Nephron (organoid): ENCODE measurements around the gene DUOX2.

ENCODE experiments used
- H3K27ac Mint-ChIP-seq, 3 experiments: 2 replicates each; pipeline ENCODE4 v1.8.0; 2020; ENCODE audit warnings: mixed read lengths in 3 of 3, mild to moderate bottlenecking in 2 of 3, moderate library complexity in 1 of 3
- H3K27me3 Mint-ChIP-seq: 2 replicates; pipeline ENCODE4 v1.8.0; 2021; ENCODE audit warnings: low read depth, mild to moderate bottlenecking, moderate library complexity, mixed read lengths
- H3K36me3 Mint-ChIP-seq: 2 replicates; pipeline ENCODE4 v1.8.0; 2020; ENCODE audit warnings: low read depth, mixed read lengths
- H3K4me1 Mint-ChIP-seq: 2 replicates; pipeline ENCODE4 v1.8.0; 2020; ENCODE audit warnings: mixed read lengths
- H3K4me3 Mint-ChIP-seq, 3 experiments: 2 replicates each; pipeline ENCODE4 v1.8.0; 2020; ENCODE audit warnings: mild to moderate bottlenecking in 3 of 3, mixed read lengths in 3 of 3, moderate library complexity in 2 of 3
- H3K9me3 Mint-ChIP-seq: 2 replicates; pipeline ENCODE4 v1.8.0; 2020; ENCODE audit warnings: mixed read lengths
- TF ChIP-seq, protein P1 (sequence below), 3 experiments: fragments of 200-600 bp; sonication (generic); IDR thresholded peaks; one replicate each; pipeline ENCODE4 v1.5.0; 2021; ENCODE audit warnings: antibody characterized with exemption in 3 of 3; ENCODE audit not compliant: unreplicated experiment in 3 of 3

DUOX2 gene

DNA sequence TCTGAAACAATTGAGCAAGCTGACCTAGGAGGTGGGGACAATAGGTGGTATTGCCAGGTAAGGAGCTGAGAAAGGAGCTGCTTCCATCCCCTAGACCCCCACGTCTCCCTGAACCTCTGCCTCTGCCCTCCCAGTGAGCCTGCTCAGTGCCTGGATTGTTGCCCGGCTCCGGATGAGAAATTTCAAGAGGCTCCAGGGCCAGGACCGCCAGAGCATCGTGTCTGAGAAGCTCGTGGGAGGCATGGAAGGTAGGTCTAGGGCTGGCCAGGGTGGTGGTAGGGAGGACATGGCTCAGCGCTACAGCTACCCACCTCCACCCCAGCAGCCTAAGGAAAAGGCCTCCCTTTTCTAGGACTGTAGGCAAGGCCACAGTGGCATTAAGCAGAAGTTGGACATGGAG lies 29.1 kb upstream of the DUOX2 start:
- TF ChIP-seq, protein P1, sequence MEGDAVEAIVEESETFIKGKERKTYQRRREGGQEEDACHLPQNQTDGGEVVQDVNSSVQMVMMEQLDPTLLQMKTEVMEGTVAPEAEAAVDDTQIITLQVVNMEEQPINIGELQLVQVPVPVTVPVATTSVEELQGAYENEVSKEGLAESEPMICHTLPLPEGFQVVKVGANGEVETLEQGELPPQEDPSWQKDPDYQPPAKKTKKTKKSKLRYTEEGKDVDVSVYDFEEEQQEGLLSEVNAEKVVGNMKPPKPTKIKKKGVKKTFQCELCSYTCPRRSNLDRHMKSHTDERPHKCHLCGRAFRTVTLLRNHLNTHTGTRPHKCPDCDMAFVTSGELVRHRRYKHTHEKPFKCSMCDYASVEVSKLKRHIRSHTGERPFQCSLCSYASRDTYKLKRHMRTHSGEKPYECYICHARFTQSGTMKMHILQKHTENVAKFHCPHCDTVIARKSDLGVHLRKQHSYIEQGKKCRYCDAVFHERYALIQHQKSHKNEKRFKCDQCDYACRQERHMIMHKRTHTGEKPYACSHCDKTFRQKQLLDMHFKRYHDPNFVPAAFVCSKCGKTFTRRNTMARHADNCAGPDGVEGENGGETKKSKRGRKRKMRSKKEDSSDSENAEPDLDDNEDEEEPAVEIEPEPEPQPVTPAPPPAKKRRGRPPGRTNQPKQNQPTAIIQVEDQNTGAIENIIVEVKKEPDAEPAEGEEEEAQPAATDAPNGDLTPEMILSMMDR (IDR thresholded peaks at IDR 0.05; ENCODE audit: unreplicated experiment in 3 of 3) = no peak
- Mint-ChIP-seq H3K4me1 (no peaks in the 10 kb centered on the region), H3K27me3 (peaks cover 24% of the 10 kb centered on the region), H3K9me3 (no peaks in the 10 kb centered on the region), H3K27ac (no peak overlapping the region), H3K4me3 (no peak overlapping the region), H3K36me3 (no peaks in the 10 kb centered on the region)

DNA sequence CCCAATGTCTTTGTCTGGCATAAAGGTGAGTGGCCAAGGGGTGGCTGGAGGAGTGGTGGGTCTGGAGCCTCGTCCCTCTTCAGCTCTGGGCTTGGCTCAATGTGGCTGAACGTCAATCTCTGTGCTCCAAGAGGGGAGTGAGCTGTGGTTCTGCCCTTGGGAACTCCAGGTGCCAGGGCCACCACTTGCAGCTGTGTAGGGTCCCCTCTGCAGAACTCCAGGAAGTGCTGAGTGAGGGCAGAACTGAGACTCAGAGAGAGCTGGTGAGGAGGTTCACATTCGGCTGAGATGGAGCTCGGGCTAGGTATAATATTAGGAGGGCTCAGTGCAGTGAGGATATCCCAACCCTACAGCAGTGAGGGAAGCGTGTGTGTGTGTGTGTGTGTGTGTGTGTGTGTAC lies 27.4 kb upstream of the DUOX2 start:
- Mint-ChIP-seq H3K27me3 (peaks cover 33% of the 10 kb centered on the region), H3K4me1 (no peaks in the 10 kb centered on the region), H3K4me3 (no peak overlapping the region), H3K36me3 (no peaks in the 10 kb centered on the region), H3K9me3 (no peaks in the 10 kb centered on the region), H3K27ac (no peak overlapping the region)
- TF ChIP-seq, protein P1 (IDR thresholded peaks at IDR 0.05; ENCODE audit: unreplicated experiment in 3 of 3) = no peak

DNA sequence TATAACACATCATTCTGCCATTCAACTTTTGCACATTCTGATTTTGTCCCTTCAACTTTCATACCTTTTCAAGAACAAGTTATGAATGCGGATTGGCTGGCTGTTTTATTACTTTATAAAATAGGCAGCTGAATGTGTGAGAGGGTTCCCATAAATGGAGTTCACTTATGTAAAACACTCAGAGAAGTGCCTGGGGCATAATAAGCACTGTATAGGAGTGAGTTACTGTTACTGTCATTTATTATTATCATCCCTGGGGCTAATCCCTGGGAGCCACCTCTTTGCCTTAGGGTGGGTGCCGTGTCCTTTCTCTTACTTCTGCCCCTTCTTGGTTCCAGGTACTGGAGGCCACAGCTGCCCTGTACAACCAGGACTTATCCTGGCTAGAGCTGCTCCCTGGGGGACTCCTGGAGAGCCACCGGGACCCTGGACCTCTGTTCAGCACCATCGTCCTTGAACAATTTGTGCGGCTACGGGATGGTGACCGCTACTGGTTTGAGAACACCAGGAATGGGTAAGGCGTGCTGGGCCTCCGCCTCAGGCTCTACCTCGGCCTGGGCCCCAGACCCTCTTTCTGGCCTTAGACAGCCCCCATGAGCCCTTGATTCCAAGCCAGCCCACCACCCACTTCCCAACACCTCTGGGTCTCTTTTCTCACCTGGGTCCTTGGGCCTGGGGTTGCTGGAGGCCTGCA lies 26.7 kb upstream of the DUOX2 start:
- H3K9me3 Mint-ChIP-seq = no peaks in the 10 kb centered on the region
- H3K27ac Mint-ChIP-seq = no peak overlapping the region
- H3K4me3 Mint-ChIP-seq = no peak overlapping the region
- H3K36me3 Mint-ChIP-seq = no peaks in the 10 kb centered on the region
- H3K4me1 Mint-ChIP-seq = no peaks in the 10 kb centered on the region
- TF ChIP-seq, protein P1 (IDR thresholded peaks at IDR 0.05; ENCODE audit: unreplicated experiment in 3 of 3) = no peak
- H3K27me3 Mint-ChIP-seq = peaks cover 39% of the 10 kb centered on the region

DNA sequence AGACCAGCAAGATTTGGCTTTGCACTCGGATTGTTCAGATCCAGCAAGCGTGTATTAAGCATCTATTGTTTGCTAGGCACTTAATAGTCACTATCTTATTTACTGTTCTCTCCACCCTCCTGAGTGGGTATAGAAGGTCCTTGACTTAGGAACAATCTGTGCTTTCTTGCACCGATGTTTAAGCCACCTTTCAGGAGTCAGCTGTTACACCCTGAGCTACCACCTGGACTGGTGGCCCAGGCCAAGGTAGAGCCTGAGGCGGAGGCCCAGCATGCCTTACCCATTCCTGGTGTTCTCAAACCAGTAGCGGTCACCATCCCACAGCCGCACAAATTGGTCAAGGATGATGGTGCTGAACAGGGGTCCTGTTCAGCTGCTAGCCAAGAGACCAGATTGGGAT lies 25.8 kb upstream of the DUOX2 start:
- H3K27ac Mint-ChIP-seq = no peak overlapping the region
- H3K4me1 Mint-ChIP-seq = no peaks in the 10 kb centered on the region
- TF ChIP-seq, protein P1 (IDR thresholded peaks at IDR 0.05; ENCODE audit: unreplicated experiment in 3 of 3) = no peak
- no peaks in the 10 kb centered on the region for H3K36me3 Mint-ChIP-seq
- H3K9me3 Mint-ChIP-seq = no peaks in the 10 kb centered on the region
- H3K4me3 Mint-ChIP-seq = no peak overlapping the region
- peaks cover 37% of the 10 kb centered on the region for H3K27me3 Mint-ChIP-seq

DNA sequence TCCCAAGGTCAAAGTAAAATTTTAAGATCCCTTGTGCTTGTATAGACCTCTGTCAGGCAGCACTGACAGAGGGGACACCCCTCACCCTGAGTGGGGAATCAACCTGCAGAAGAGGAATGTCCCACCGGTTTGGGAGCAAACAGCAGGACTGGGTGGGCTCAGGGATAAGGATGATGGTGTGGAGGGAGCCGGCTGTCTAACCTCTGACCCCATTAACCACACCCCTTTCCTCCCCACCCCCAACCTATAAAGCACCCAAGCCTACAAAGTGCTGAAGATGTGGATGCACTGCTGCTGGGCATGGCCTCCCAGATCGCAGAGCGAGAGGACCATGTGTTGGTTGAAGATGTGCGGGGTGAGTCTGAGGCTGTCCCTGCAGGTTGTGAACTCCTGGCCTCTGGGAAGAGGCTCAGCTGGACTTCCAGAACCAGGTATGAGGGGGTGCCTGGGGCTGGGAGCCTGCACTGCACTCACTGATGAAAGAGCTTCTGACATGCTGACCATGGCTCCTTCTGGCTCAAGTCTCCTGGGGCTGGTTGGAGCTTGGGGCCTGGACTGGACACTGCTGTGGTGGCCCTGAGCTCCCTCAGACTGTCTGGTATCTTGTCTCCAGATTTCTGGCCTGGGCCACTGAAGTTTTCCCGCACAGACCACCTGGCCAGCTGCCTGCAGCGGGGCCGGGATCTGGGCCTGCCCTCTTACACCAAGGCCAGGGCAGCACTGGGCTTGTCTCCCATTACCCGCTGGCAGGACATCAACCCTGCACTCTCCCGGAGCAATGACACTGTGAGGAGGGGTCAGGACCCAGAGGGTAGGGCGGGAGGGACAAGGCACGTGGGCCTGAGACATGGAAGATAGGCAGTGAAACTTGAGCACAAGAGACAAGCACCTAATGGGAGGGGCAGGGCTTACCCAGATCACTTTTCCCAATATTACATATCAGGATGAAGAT lies 25.1 kb upstream of the DUOX2 start:
- H3K27ac Mint-ChIP-seq = no peak overlapping the region
- TF ChIP-seq, protein P1 (IDR thresholded peaks at IDR 0.05; ENCODE audit: unreplicated experiment in 3 of 3) = no peak

More for the DNA sequence above, 25.1 kb upstream of the DUOX2 start:
- H3K4me3 Mint-ChIP-seq = no peak overlapping the region
- peaks cover 40% of the 10 kb centered on the region for H3K27me3 Mint-ChIP-seq
- no peaks in the 10 kb centered on the region for H3K9me3 Mint-ChIP-seq
- no peaks in the 10 kb centered on the region for H3K36me3 Mint-ChIP-seq
- no peaks in the 10 kb centered on the region for H3K4me1 Mint-ChIP-seq
